Caco-2 (cell line): ENCODE results near the gene DTNB. TPM values are rescaled to one million over a fixed set of nuclear protein-coding genes. Genes with fewer than 3 reads are reported as not detected.
"Not testable (repeated sequence)": the region's sequence is repeated elsewhere in the genome, so short reads cannot be mapped to it uniquely, and the experiment has no call there.

Experiments used
- BruUV-seq: library from RNA; stranded (reverse); fragments of 400-500 nt; replicated peaks from 2 replicates; lab custom pipeline; 2021; lab: Mats Ljungman, UMichigan
- CTCF ChIA-PET: fragments of 300-600 bp; sonication (Branson Sonifier 250); formaldehyde crosslinking; loops from one replicate; lab custom pipeline; 2022; ENCODE audit warnings: antibody characterized with exemption; lab: Charles Lee
- POLR2A ChIA-PET: fragments of 300-600 bp; sonication (Branson Sonifier 250); formaldehyde crosslinking; loops from one replicate; lab custom pipeline; 2022; ENCODE audit warnings: antibody characterized with exemption; lab: Charles Lee
- DNase-seq, 2 experiments: peaks; one replicate each; pipeline versions ENCODE4 v3.0.0 to v3.0.0-alpha.2; 2020 to 2022
- H3K27me3 ChIP-seq: replicated peaks from 2 replicates; pipeline ENCODE4 v1.6.0; 2011; ENCODE audit warnings: low read length; ENCODE audit not compliant: control insufficient read depth, insufficient read depth
- H3K36me3 ChIP-seq: 2 replicates; pipeline ENCODE4 v1.5.1; 2011; ENCODE audit warnings: low read length; ENCODE audit not compliant: control insufficient read depth, insufficient read depth
- H3K4me1 ChIP-seq: fragments of 250-450 bp; sonication (Bioruptor Pico); 2 replicates; pipeline ENCODE4 v1.5.1; 2020; ENCODE audit warnings: mild to moderate bottlenecking
- H3K4me3 ChIP-seq: 2 replicates; pipeline ENCODE4 v1.5.1; 2011; ENCODE audit warnings: low read depth, mild to moderate bottlenecking, control low read depth, low read length
- H3K9me3 ChIP-seq: fragments of 250-450 bp; sonication (Bioruptor Pico); 2 replicates; pipeline ENCODE4 v1.5.1; 2020; ENCODE audit warnings: mild to moderate bottlenecking, moderate library complexity
- H3K27ac Mint-ChIP-seq: one replicate; pipeline ENCODE4 v1.8.0; 2022; ENCODE audit warnings: mixed read lengths; ENCODE audit not compliant: unreplicated experiment
- H3K27me3 Mint-ChIP-seq: one replicate; pipeline ENCODE4 v1.8.0; 2022; ENCODE audit warnings: mixed read lengths; ENCODE audit not compliant: insufficient read depth, unreplicated experiment
- H3K36me3 Mint-ChIP-seq: one replicate; pipeline ENCODE4 v1.8.0; 2022; ENCODE audit warnings: mild to moderate bottlenecking, mixed read lengths; ENCODE audit not compliant: insufficient read depth, unreplicated experiment
- H3K4me1 Mint-ChIP-seq: one replicate; pipeline ENCODE4 v1.8.0; 2022; ENCODE audit warnings: low read depth, mixed read lengths; ENCODE audit not compliant: unreplicated experiment
- H3K4me3 Mint-ChIP-seq: one replicate; pipeline ENCODE4 v1.8.0; 2022; ENCODE audit warnings: mild to moderate bottlenecking, moderate library complexity, mixed read lengths; ENCODE audit not compliant: unreplicated experiment
- H3K9me3 Mint-ChIP-seq: one replicate; pipeline ENCODE4 v1.8.0; 2022; ENCODE audit warnings: mixed read lengths; ENCODE audit not compliant: unreplicated experiment
- CTCF ChIP-seq, 2 experiments: fragments of 200-600 bp in 1 of 2; IDR thresholded peaks; 1 replicate in 1 of 2; 2 replicates in 1 of 2; pipeline versions ENCODE4 v1.5.1 to v1.8.0; 2011 to 2022; ENCODE audit warnings: antibody characterized with exemption in 1 of 2, control low read depth in 1 of 2, inconsistent platforms in 1 of 2, low read depth in 1 of 2, low read length in 1 of 2, mild to moderate bottlenecking in 1 of 2, moderate library complexity in 1 of 2; ENCODE audit not compliant: insufficient read depth in 1 of 2, severe bottlenecking in 1 of 2, unreplicated experiment in 1 of 2
- intact Hi-C: fragments of 100-400 bp; cut with micrococcal nuclease; formaldehyde crosslinking; loops from one replicate; pipeline ENCODE4 v1.10.0; 2022; ENCODE audit not compliant: unreplicated experiment
- total RNA-seq: library from RNA; stranded (reverse); gene quantifications from 2 replicates; pipeline ENCODE4 v1.2.3, GENCODE V29; 2022

Gene DTNB
- total RNA-seq, 1 experiment from 2014 or later = 50.4 TPM

GRCh38 chr2:25639696-25640095, 33.7 kb downstream of the DTNB start:
- no peak for TF ChIP-seq CTCF (IDR thresholded peaks at IDR 0.05; ENCODE audit: insufficient read depth in 1 of 2, low read depth in 1 of 2, low read length in 1 of 2, severe bottlenecking in 1 of 2, unreplicated experiment in 1 of 2)
- intact Hi-C loops = no loop called here

DNA sequence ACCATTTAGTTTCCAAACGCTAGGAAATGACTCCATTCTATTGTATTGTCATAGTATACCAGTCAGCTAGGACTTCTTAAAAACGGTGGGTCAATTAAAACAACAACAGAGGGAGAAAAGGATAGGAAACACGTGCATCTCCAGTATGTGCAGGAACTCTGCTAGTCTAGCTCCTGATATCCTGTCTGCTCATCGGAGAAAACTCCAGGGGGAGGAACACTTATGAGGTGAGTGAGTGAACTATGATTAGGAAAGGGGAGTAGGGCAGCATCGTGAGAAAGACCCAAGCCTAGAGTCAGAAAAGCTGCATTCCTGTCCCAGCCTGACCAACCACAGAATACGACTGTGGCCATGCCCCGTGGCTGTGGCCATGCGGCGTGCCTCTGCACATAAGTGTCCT, 34.2 kb downstream of the DTNB start:
- Histone ChIP-seq H3K9me3 (no peaks in the 10 kb centered on the region), H3K4me1 (peaks cover 18% of the 10 kb centered on the region), H3K27me3 (no peaks in the 10 kb centered on the region), H3K4me3 (no peak overlapping the region), H3K36me3 (no peaks in the 10 kb centered on the region)
- Mint-ChIP-seq H3K9me3 (no peaks in the 10 kb centered on the region), H3K36me3 (peaks cover 15% of the 10 kb centered on the region), H3K27me3 (no peaks in the 10 kb centered on the region), H3K4me1 (peaks cover 21% of the 10 kb centered on the region), H3K27ac (no peak overlapping the region), H3K4me3 (no peak overlapping the region)
- no peak for DNase-seq
- TF ChIP-seq CTCF (IDR thresholded peaks at IDR 0.05; ENCODE audit: insufficient read depth in 1 of 2, low read depth in 1 of 2, low read length in 1 of 2, severe bottlenecking in 1 of 2, unreplicated experiment in 1 of 2) = no peak
- BruUV-seq = no TSS peak
- CTCF ChIA-PET = interaction anchor here (0.7 kb wide), 1 partner anchor 30 kb away, joined by 3 read pairs; no protein-coding TSS in a partner anchor
- POLR2A ChIA-PET = no interaction called here
- intact Hi-C loops = no loop called here

More at GRCh38 chr2:25639696-25640095, 33.7 kb downstream of the DTNB start:
- Mint-ChIP-seq H3K27ac (no peak overlapping the region), H3K4me1 (peaks cover 25% of the 10 kb centered on the region), H3K9me3 (no peaks in the 10 kb centered on the region), H3K4me3 (no peak overlapping the region), H3K36me3 (peaks cover 21% of the 10 kb centered on the region), H3K27me3 (no peaks in the 10 kb centered on the region)
- Histone ChIP-seq H3K36me3 (no peaks in the 10 kb centered on the region), H3K27me3 (no peaks in the 10 kb centered on the region), H3K4me3 (no peak overlapping the region), H3K9me3 (no peaks in the 10 kb centered on the region), H3K4me1 (peaks cover 21% of the 10 kb centered on the region)
- no peak for DNase-seq
- BruUV-seq = no TSS peak
- POLR2A ChIA-PET = no interaction called here
- CTCF ChIA-PET = interaction anchor here (0.7 kb wide), 1 partner anchor 31 kb away, joined by 3 read pairs; no protein-coding TSS in a partner anchor

DNA sequence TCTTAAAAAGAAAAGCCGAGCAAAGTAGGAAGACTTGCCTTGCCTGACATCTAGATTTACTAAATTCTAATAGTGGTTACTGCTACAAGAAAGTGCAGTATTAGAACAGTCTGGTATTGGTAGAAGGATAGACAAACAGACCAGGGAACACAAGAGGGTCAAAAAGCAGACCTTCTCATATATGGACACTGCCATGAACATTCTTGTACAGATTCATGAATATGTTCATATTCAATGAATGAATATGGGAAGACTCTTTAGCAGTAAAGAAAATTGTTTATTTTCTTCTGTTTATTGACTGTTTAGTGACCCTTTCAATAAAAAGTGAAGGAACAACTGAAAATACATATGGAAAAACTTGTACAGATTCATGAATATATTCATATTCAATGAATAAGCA, 37.6 kb downstream of the DTNB start:
- Histone ChIP-seq H3K36me3 (no peaks in the 10 kb centered on the region), H3K9me3 (no peaks in the 10 kb centered on the region), H3K27me3 (no peaks in the 10 kb centered on the region), H3K4me3 (no peak overlapping the region), H3K4me1 (no peaks in the 10 kb centered on the region)
- intact Hi-C loops = no loop called here
- Mint-ChIP-seq H3K27ac (no peak overlapping the region), H3K9me3 (no peaks in the 10 kb centered on the region), H3K27me3 (no peaks in the 10 kb centered on the region), H3K36me3 (no peaks in the 10 kb centered on the region), H3K4me3 (no peak overlapping the region), H3K4me1 (no peaks in the 10 kb centered on the region)
- CTCF ChIA-PET = no interaction called here
- POLR2A ChIA-PET = no interaction called here
- BruUV-seq = no TSS peak
- no peak for DNase-seq
- TF ChIP-seq CTCF (IDR thresholded peaks at IDR 0.05; ENCODE audit: insufficient read depth in 1 of 2, low read depth in 1 of 2, low read length in 1 of 2, severe bottlenecking in 1 of 2, unreplicated experiment in 1 of 2) = no peak

DNA sequence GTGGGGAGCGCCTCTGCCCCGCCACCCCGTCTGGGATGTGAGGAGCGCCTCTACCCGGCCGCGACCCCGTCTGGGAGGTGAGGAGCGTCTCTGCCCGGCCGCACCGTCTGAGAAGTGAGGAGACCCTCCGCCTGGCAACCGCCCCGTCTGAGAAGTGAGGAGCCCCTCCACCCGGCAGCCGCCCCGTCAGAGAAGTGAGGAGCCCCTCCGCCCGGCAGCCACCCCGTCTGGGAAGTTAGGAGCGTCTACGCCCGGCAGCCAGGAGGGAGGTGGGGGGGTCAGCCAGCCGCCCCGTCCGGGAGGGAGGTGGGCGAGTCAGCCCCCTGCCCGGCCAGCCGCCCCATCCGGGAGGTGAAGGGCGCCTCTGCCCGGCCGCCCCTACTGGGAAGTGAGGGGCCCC, 39.6 kb downstream of the DTNB start:
- CTCF ChIA-PET, H3K27me3 Mint-ChIP-seq, H3K4me1 ChIP-seq, H3K4me1 Mint-ChIP-seq, H3K4me3 Mint-ChIP-seq, H3K36me3 Mint-ChIP-seq, H3K27me3 ChIP-seq, POLR2A ChIA-PET, H3K27ac Mint-ChIP-seq, H3K9me3 ChIP-seq, H3K36me3 ChIP-seq, intact Hi-C loops, BruUV-seq, H3K4me3 ChIP-seq, H3K9me3 Mint-ChIP-seq, DNase-seq: not testable (repeated sequence)
